HEK293 (cell line): ENCODE results near the gene GSK3B.

Source experiments
- CTCF ChIA-PET: fragments of 350-600 bp; formaldehyde crosslinking; extraction: SDS; loops from one replicate; lab custom pipeline; 2021; ENCODE audit warnings: antibody characterized with exemption; lab: Yijun Ruan, JAX
- POLR2A ChIA-PET: fragments of 300-600 bp; formaldehyde crosslinking; extraction: SDS; loops from one replicate; lab custom pipeline; 2020; ENCODE audit warnings: antibody characterized with exemption, inconsistent platforms; lab: Yijun Ruan, JAX
- H3K27ac ChIP-seq: fragments of 200-500 bp; sonication (Bioruptor generic); 2 replicates; pipeline ENCODE4 v1.5.1; 2014; ENCODE audit warnings: low read depth, low read length, control low read depth, inconsistent platforms; ENCODE audit errors: extremely low read depth
- H3K36me3 ChIP-seq, 2 experiments: fragments of 200-500 bp in 1 of 2; sonication (Bioruptor generic) in 1 of 2; 1 replicate in 1 of 2; 2 replicates in 1 of 2; pipeline ENCODE4 v1.5.1; 2014 to 2017; ENCODE audit warnings: inconsistent platforms in 2 of 2, low read length in 2 of 2; ENCODE audit not compliant: control insufficient read depth in 2 of 2, insufficient read depth in 1 of 2
- H3K4me1 ChIP-seq: fragments of 200-500 bp; sonication (Bioruptor generic); 2 replicates; pipeline ENCODE4 v1.5.1; 2014; ENCODE audit warnings: mild to moderate bottlenecking, low read length, inconsistent platforms; ENCODE audit not compliant: control insufficient read depth, insufficient read depth
- H3K4me3 ChIP-seq: 2 replicates; pipeline ENCODE4 v1.5.1; 2011; ENCODE audit warnings: low read depth, mild to moderate bottlenecking, control low read depth, low read length, moderate library complexity
- H3K9me3 ChIP-seq: fragments of 200-500 bp; sonication (Bioruptor generic); 2 replicates; pipeline ENCODE4 v1.5.1; 2014; ENCODE audit warnings: low read depth, low read length, inconsistent platforms; ENCODE audit not compliant: control insufficient read depth, insufficient read depth
- EGR2 ChIP-seq: fragments of 450-650 bp; formaldehyde crosslinking; IDR thresholded peaks from 2 replicates; pipeline ENCODE4 v1.5.1; 2016; ENCODE audit warnings: low read depth, missing biosample characterization, missing genetic modification characterization
- HOXD13 ChIP-seq: sonication (generic); formaldehyde crosslinking; IDR thresholded peaks from 2 replicates; pipeline ENCODE4 v1.8.0; 2022; ENCODE audit warnings: missing genetic modification reagents, borderline replicate concordance
- PATZ1 ChIP-seq: fragments of 450-650 bp; formaldehyde crosslinking; IDR thresholded peaks from 2 replicates; pipeline ENCODE4 v1.5.1; 2016; ENCODE audit warnings: missing biosample characterization, missing genetic modification characterization
- SP3 ChIP-seq: fragments of 450-650 bp; formaldehyde crosslinking; IDR thresholded peaks from 2 replicates; pipeline ENCODE4 v1.5.1; 2016; ENCODE audit warnings: missing biosample characterization, missing genetic modification characterization
- ZIC2 ChIP-seq: fragments of 450-650 bp; formaldehyde crosslinking; IDR thresholded peaks from 2 replicates; pipeline ENCODE4 v1.5.1; 2016; ENCODE audit warnings: missing biosample characterization, missing genetic modification characterization
- ZNF121 ChIP-seq: fragments of 450-650 bp; formaldehyde crosslinking; IDR thresholded peaks from 2 replicates; pipeline ENCODE4 v1.5.1; 2016; ENCODE audit warnings: missing biosample characterization, missing genetic modification characterization
- ZNF132 ChIP-seq: fragments of 450-650 bp; formaldehyde crosslinking; IDR thresholded peaks from 2 replicates; pipeline ENCODE4 v1.5.1; 2017; ENCODE audit warnings: missing biosample characterization, missing genetic modification characterization, borderline replicate concordance
- ZNF138 ChIP-seq: fragments of 450-650 bp; formaldehyde crosslinking; IDR thresholded peaks from 2 replicates; pipeline ENCODE4 v1.5.1; 2016; ENCODE audit warnings: missing biosample characterization, missing genetic modification characterization, borderline replicate concordance
- ZNF140 ChIP-seq: fragments of 450-650 bp; formaldehyde crosslinking; IDR thresholded peaks from 2 replicates; pipeline ENCODE4 v1.5.1; 2016; ENCODE audit warnings: missing biosample characterization, missing genetic modification characterization
- ZNF155 ChIP-seq: fragments of 450-650 bp; formaldehyde crosslinking; IDR thresholded peaks from 2 replicates; pipeline ENCODE4 v1.5.1; 2016; ENCODE audit warnings: missing biosample characterization, missing genetic modification characterization
- ZNF239 ChIP-seq: fragments of 450-650 bp; formaldehyde crosslinking; IDR thresholded peaks from 2 replicates; pipeline ENCODE4 v1.5.1; 2016; ENCODE audit warnings: missing biosample characterization, missing genetic modification characterization
- ZNF354C ChIP-seq: fragments of 450-650 bp; formaldehyde crosslinking; IDR thresholded peaks from 2 replicates; pipeline ENCODE4 v1.5.1; 2016; ENCODE audit warnings: missing biosample characterization, missing genetic modification characterization, low read depth, borderline replicate concordance
- ZNF76 ChIP-seq: fragments of 450-650 bp; formaldehyde crosslinking; IDR thresholded peaks from 2 replicates; pipeline ENCODE4; 2016; ENCODE audit warnings: low read depth, missing biosample characterization, missing genetic modification characterization, borderline replicate concordance
- ZNF768 ChIP-seq: fragments of 450-650 bp; formaldehyde crosslinking; IDR thresholded peaks from 2 replicates; pipeline ENCODE4 v1.5.1; 2018; ENCODE audit warnings: missing biosample characterization, mild to moderate bottlenecking, missing genetic modification characterization
- ZSCAN4 ChIP-seq: fragments of 450-650 bp; formaldehyde crosslinking; IDR thresholded peaks from 2 replicates; pipeline ENCODE4 v1.5.1; 2017; ENCODE audit warnings: missing biosample characterization, missing genetic modification characterization
- TF ChIP-seq, protein P1 (sequence below): fragments of 450-650 bp; formaldehyde crosslinking; IDR thresholded peaks from 2 replicates; pipeline ENCODE4 v1.5.1; 2017; ENCODE audit warnings: missing biosample characterization, missing genetic modification characterization
- TF ChIP-seq, protein P2 (sequence below): fragments of 450-650 bp; formaldehyde crosslinking; IDR thresholded peaks from 2 replicates; pipeline ENCODE4 v1.5.1; 2016; ENCODE audit warnings: missing biosample characterization, missing genetic modification characterization
- TF ChIP-seq, protein P3 (sequence below): fragments of 450-650 bp; formaldehyde crosslinking; IDR thresholded peaks from 2 replicates; pipeline ENCODE4 v1.5.1; 2016; ENCODE audit warnings: missing biosample characterization, missing genetic modification characterization

GSK3B gene

GRCh38 chr3:120080836-120081235, 13.4 kb downstream of the GSK3B start:
- TF ChIP-seq ZNF768 (tag by site-specific recombination) (no peak), HOXD13 (CRISPR knock-in tag) (no peak), ZNF239 (tag by site-specific recombination) (no peak)
- ChIA-PET CTCF (interaction anchor here (0.6 kb wide), 1 partner anchor 29 kb away, joined by 3 read pairs; no protein-coding TSS in a partner anchor), POLR2A (no interaction called here)
- Histone ChIP-seq H3K27ac (no peak overlapping the region), H3K9me3 (no peaks in the 10 kb centered on the region), H3K4me1 (no peaks in the 10 kb centered on the region; the same call in 1 of the 2 replicates), H3K36me3 (no peaks in the 10 kb centered on the region; a peak in 1 of 3 replicates), H3K4me3 (no peak overlapping the region)

DNA sequence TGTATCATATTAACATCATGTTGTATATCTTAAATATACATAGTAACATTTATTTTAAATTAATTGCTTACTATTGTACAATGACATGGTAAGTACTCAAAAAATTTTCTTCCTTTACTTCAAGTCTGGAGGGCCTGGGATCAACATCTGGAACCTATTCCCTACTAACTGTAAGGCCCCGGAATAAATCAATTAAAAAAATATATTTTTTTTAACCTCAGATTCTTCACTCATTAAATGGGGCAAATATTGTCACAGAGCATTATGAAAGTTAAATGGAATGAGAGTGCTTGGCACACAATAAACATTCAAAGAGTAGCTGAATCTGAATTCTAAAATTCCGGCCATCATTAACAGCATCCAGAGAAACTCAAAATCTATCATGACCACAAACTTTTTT, 16.5 kb downstream of the GSK3B start:
- Histone ChIP-seq H3K4me3 (no peak overlapping the region), H3K9me3 (no peaks in the 10 kb centered on the region), H3K4me1 (no peaks in the 10 kb centered on the region), H3K36me3 (no peaks in the 10 kb centered on the region), H3K27ac (no peak overlapping the region)
- no peak for TF ChIP-seq PATZ1 (tag by site-specific recombination)
- TF ChIP-seq, protein P1, sequence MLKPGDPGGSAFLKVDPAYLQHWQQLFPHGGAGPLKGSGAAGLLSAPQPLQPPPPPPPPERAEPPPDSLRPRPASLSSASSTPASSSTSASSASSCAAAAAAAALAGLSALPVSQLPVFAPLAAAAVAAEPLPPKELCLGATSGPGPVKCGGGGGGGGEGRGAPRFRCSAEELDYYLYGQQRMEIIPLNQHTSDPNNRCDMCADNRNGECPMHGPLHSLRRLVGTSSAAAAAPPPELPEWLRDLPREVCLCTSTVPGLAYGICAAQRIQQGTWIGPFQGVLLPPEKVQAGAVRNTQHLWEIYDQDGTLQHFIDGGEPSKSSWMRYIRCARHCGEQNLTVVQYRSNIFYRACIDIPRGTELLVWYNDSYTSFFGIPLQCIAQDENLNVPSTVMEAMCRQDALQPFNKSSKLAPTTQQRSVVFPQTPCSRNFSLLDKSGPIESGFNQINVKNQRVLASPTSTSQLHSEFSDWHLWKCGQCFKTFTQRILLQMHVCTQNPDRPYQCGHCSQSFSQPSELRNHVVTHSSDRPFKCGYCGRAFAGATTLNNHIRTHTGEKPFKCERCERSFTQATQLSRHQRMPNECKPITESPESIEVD (tag by site-specific recombination), result 0 out of 2 replicates have a peak, but pooled peaks have one; percentile 18
- POLR2A ChIA-PET, result interaction anchor here (1.7 kb wide), 1 partner anchor 16 kb away, joined by 4 read pairs; the partner anchor contains the start of gene GSK3B
- CTCF ChIA-PET, result no interaction called here

DNA sequence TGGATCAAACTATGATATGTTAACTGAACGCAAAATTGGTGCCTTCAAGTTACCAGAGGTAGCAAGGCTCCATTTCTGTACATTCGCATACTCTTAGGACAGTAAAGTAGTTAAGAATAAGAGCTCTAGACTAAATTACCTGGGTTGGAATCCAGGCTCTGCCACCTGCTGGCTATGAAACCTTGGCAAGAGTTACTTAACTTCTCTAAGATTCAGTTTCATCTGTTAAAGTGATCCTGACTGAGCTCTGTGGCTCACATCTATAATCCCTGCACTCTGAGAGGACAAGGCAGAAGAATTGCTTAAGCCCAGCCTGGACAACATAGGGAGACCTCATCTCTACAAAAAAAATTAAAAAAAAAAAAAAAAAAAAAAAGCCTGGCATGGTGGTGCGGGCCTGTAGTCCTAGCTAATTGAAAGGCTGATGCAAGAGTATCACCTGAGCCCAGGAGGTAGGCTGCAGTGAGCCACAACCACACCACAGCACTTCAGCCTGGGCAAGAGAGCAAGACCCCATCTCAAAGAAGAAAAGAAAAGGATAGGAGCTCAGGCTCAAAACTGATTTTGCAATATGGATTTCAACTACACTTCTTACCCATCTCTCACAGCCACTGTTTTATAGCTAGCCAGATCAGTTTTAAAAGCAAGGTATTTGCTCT, 21.3 kb downstream of the GSK3B start:
- Histone ChIP-seq H3K36me3 (no peaks in the 10 kb centered on the region), H3K9me3 (no peaks in the 10 kb centered on the region), H3K27ac (no peak overlapping the region), H3K4me1 (peaks cover 4% of the 10 kb centered on the region; the same call in 1 of the 2 replicates), H3K4me3 (no peak overlapping the region)
- POLR2A ChIA-PET, result interaction anchor here (0.6 to 0.8 kb wide), 2 partner anchors 9 to 119 kb away, joined by 3 to 6 read pairs; no protein-coding TSS in a partner anchor
- CTCF ChIA-PET, result interaction anchor here (0.7 kb wide), 1 partner anchor 65 kb away, joined by 3 read pairs; no protein-coding TSS in a partner anchor
- no peak for TF ChIP-seq ZNF138
- TF ChIP-seq ZNF121 (tag by site-specific recombination), result peak; percentile 80
- TF ChIP-seq, protein P2, sequence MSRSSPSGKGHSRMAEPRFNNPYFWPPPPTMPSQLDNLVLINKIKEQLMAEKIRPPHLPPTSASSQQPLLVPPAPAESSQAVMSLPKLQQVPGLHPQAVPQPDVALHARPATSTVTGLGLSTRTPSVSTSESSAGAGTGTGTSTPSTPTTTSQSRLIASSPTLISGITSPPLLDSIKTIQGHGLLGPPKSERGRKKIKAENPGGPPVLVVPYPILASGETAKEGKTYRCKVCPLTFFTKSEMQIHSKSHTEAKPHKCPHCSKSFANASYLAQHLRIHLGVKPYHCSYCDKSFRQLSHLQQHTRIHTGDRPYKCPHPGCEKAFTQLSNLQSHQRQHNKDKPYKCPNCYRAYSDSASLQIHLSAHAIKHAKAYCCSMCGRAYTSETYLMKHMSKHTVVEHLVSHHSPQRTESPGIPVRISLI, result 0 out of 2 replicates have a peak, but pooled peaks have one; percentile 43
- no peak for TF ChIP-seq ZNF76

GRCh38 chr3:120071259-120071658, 23.0 kb downstream of the GSK3B start:
- no peak overlapping the region for H3K27ac ChIP-seq
- POLR2A ChIA-PET, result interaction anchor here (0.7 kb wide), 1 partner anchor 23 kb away, joined by 3 read pairs; the partner anchor contains the start of gene GSK3B
- no peaks in the 10 kb centered on the region for H3K36me3 ChIP-seq
- peaks cover 4% of the 10 kb centered on the region; the same call in 1 of the 2 replicates for H3K4me1 ChIP-seq
- no peaks in the 10 kb centered on the region for H3K9me3 ChIP-seq
- CTCF ChIA-PET, result interaction anchor here (0.6 kb wide), 2 partner anchors 36 to 172 kb away, joined by 3 to 5 read pairs; no protein-coding TSS in a partner anchor
- H3K4me3 ChIP-seq, result no peak overlapping the region
- TF ChIP-seq SP3 (tag by site-specific recombination), result no peak
- TF ChIP-seq, protein P3, sequence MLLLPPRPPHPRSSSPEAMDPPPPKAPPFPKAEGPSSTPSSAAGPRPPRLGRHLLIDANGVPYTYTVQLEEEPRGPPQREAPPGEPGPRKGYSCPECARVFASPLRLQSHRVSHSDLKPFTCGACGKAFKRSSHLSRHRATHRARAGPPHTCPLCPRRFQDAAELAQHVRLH, result no peak
- TF ChIP-seq ZNF140 (tag by site-specific recombination), result no peak
- TF ChIP-seq, protein P1 (tag by site-specific recombination), result no peak
- TF ChIP-seq ZIC2, result no peak
- TF ChIP-seq EGR2 (tag by site-specific recombination), result no peak
- TF ChIP-seq ZNF354C (tag by site-specific recombination), result no peak
- TF ChIP-seq ZSCAN4 (tag by site-specific recombination), result no peak
- TF ChIP-seq ZNF132 (tag by site-specific recombination), result no peak
- no peak for TF ChIP-seq ZNF155
